ENCODE results near the gene KIFC1. TPM values are rescaled to one million over a fixed set of nuclear protein-coding genes. Genes with fewer than 3 reads are reported as not detected.

KIFC1 gene
- total RNA-seq, 2 experiments from 2014 or later, result 175 to 180 TPM

DNA sequence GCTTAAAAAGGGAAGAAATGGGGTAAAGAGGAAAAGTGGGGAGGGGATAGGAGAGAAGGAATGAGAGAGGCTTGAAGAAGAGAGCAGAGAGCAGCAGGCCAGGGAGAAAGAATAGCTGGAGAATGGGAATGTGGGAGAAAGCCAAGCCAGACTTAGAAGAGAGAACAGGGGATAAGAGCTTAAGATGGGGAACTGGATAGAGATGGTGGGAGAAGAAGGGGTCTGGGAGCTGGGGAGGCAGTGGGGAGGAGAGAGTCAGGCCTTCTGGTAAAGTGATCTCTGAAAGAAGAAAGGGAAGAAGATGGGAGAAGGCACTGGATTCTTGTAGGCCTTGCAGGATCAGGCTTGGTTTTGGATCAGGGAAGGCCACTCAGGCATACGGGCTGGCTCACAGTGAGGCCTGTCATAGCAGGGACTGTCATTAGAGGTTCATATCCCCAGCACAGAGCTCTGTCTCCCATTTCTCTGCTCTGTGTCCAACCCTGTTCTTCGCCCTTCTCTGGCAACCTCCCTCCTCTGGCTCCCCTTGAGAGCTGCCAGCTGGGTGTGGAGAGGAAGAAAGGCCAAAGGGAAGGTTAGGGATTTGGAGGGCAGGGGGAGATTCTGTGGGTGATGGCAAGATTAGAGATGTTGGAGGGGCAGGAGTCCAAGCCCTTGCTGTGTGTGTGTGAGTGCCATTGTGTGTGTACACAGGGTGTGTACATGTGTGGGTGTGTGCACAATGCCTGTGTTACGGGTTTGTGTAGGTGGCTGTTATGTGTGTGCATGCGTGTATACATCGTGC, 37.5 kb downstream of the KIFC1 start:
- H3K36me3 Mint-ChIP-seq (ENCODE audit: low read depth), result peaks cover 10% of the 10 kb centered on the region
- peak overlapping the region; percentile 86 for H3K27ac Mint-ChIP-seq
- no peaks in the 10 kb centered on the region for H3K27me3 Mint-ChIP-seq (ENCODE audit: low read depth)
- ChIA-PET CTCF (interaction anchor here (0.9 to 4.1 kb wide), 10 partner anchors 10 to 151 kb away, joined by 3 to 21 read pairs (median 4); partner anchors contain the start of genes BAK1, CUTA, PFDN6 and SYNGAP1), POLR2A (interaction anchor here (0.7 to 1.3 kb wide), 3 partner anchors 11 to 151 kb away, joined by 3 read pairs; partner anchors contain the start of genes BAK1 and CUTA)
- H3K4me1 Mint-ChIP-seq (ENCODE audit: low read depth), result peaks cover 79% of the 10 kb centered on the region
- H3K4me3 Mint-ChIP-seq, result peak overlapping the region; percentile 84
- ATAC-seq (no peak), DNase-seq (no peak)
- H3K9me3 Mint-ChIP-seq (ENCODE audit: insufficient read depth), result no peaks in the 10 kb centered on the region

DNA sequence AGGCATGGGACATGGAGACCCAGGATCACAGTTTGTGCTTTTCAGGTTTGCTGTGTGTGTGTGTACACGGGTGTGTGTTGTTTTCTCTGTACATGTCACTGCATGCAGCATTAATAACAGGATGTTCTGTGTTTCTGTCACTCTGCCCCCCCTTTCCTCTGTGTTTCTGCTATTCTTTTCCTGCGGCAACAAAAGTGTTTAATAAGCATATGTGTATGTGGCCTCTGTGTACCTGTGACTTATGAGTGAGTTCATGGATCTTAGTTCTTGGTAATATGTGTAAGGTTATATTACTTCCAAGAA, 38.1 kb downstream of the KIFC1 start:
- ChIA-PET CTCF (interaction anchor here (1.0 to 4.1 kb wide), 7 partner anchors 10 to 150 kb away, joined by 3 to 21 read pairs (median 8); partner anchors contain the start of genes BAK1, CUTA, SYNGAP1 and ZBTB22), POLR2A (interaction anchor here (0.9 to 2.2 kb wide), 5 partner anchors 11 to 458 kb away, joined by 3 to 23 read pairs (median 4); partner anchors contain the start of genes B3GALT4, BAK1, CUTA and SYNGAP1)
- Mint-ChIP-seq H3K36me3 (ENCODE audit: low read depth) (peaks cover 10% of the 10 kb centered on the region), H3K4me1 (ENCODE audit: low read depth) (peaks cover 74% of the 10 kb centered on the region), H3K4me3 (peak overlapping the region; percentile 84), H3K9me3 (ENCODE audit: insufficient read depth) (no peaks in the 10 kb centered on the region), H3K27me3 (ENCODE audit: low read depth) (no peaks in the 10 kb centered on the region), H3K27ac (peak overlapping the region; percentile 86)
- DNase-seq (peak; percentile 41), ATAC-seq (no peak)

DNA sequence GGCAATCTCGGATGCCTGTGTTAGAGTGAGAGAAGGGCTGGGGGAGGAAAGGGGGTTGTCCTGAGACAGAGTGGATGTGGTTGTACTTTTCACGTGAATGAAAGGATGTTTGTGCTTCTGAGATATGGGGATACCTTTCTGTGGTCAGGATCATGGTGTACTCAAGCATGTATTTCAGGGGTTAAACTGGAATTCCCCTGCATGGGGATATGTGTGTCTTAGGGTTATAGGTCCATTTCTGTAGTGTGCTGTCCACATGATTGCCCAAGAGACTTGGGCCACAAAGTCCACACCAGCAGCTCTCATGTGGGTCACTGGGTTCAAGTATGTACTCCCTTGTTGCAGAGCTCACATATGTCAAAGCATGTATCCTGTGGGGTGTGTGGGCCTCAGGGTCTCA, 38.7 kb downstream of the KIFC1 start:
- no peaks in the 10 kb centered on the region for H3K9me3 Mint-ChIP-seq (ENCODE audit: insufficient read depth)
- DNase-seq (no peak), ATAC-seq (no peak)
- peaks cover 68% of the 10 kb centered on the region for H3K4me1 Mint-ChIP-seq (ENCODE audit: low read depth)
- peaks cover 13% of the 10 kb centered on the region for H3K36me3 Mint-ChIP-seq (ENCODE audit: low read depth)
- no peaks in the 10 kb centered on the region for H3K27me3 Mint-ChIP-seq (ENCODE audit: low read depth)
- CTCF ChIA-PET, result interaction anchor here (0.8 to 4.1 kb wide), 18 partner anchors 9 to 357 kb away, joined by 3 to 21 read pairs (median 4); partner anchors contain the start of genes BAK1, CUTA, RPS18 and SYNGAP1
- POLR2A ChIA-PET, result interaction anchor here (0.9 to 3.0 kb wide), 13 partner anchors 9 to 458 kb away, joined by 3 to 23 read pairs (median 5); partner anchors contain the start of genes B3GALT4, BAK1, CUTA and SYNGAP1
- H3K4me3 Mint-ChIP-seq, result peak overlapping the region; percentile 84
- peak overlapping the region; percentile 86 for H3K27ac Mint-ChIP-seq

DNA sequence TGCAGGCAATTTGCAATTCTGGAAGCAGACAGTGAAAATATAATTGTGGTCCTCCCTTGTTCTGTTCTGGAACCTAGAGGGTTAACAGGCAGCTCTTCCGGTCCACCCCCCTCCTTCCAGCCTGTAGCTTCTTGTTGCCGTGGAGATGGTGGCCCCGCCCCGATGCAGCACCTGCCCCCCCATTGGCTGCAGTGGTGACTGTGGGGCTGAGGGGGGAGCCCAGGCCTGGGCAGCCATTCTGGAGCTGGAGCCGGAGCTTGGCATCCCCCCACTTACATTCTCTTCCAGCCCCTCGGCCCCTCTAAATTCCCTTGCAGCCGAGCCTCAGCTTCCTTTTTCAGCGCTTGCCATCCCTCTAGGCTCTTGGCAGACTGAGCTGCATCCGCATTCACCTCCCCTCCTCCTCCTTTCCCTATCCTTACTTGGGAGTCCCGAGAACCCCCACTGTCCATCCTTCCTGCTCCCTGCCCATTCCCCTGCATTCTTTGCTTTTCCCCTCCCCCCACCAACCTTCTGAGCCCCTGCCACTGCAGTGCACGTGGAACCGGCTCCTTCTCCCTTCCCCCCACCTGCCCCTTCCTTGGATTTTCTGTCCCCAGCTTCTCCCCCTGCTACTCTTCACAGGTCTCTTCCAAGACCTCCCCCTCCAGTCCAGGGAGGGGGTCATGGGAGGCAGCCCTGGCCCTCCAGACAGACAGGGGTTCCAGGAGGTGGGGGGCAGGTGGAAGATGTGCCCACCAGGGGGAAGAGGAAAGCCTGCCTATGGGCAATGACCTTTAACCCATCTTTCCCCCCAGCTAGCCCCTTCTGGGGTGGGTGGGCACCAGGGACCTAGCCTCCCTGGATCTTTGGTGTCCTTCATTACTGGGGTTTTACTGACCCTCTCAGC, 39.6 kb downstream of the KIFC1 start:
- peak; percentile 93 for DNase-seq
- H3K4me3 Mint-ChIP-seq, result peak overlapping the region; percentile 84
- H3K4me1 Mint-ChIP-seq (ENCODE audit: low read depth), result peaks cover 65% of the 10 kb centered on the region
- POLR2A ChIA-PET, result interaction anchor here (0.5 to 3.0 kb wide), 16 partner anchors 8 to 154 kb away, joined by 3 to 23 read pairs (median 5); partner anchors contain the start of genes B3GALT4, BAK1, CUTA and SYNGAP1
- no peaks in the 10 kb centered on the region for H3K27me3 Mint-ChIP-seq (ENCODE audit: low read depth)
- H3K9me3 Mint-ChIP-seq (ENCODE audit: insufficient read depth), result no peaks in the 10 kb centered on the region
- ATAC-seq, result peak; percentile 67
- peaks cover 15% of the 10 kb centered on the region for H3K36me3 Mint-ChIP-seq (ENCODE audit: low read depth)
- CTCF ChIA-PET, result interaction anchor here (0.8 to 4.1 kb wide), 19 partner anchors 8 to 356 kb away, joined by 3 to 21 read pairs (median 4); partner anchors contain the start of genes BAK1, CUTA, KIFC1 and RPS18
- H3K27ac Mint-ChIP-seq, result peak overlapping the region; percentile 86

DNA sequence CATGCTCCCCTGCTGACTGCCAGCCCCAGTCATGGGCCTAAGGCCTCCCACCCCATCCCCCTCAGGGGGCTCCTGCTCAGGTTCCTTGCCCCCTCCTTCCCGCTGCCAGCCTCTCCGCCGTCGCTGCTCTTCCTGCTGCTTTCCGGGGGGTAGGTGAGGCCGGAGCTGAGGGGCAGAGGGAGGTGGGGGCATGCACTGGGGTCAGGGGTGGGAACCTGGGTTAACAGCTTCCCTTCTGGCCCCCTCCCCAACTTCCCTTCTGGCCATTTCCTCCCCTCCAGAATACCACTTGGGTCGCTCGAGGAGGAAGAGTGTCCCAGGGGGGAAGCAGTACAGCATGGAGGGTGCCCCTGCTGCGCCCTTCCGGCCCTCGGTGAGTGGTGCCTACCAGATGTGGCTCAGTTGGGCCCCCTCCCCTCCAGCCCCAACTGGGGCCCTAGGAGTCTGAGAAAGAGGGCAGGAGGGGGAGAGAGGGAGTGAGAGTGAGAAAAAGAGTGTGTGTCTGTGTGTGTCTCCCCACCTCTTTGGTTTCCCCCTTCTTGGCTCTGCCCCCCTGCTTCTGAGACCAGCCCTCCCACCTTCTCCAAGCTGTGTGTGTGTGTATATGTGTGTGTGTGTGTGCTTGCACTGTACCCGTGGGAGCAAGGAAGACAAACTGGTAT, 40.4 kb downstream of the KIFC1 start:
- Mint-ChIP-seq H3K4me1 (ENCODE audit: low read depth) (peaks cover 60% of the 10 kb centered on the region), H3K9me3 (ENCODE audit: insufficient read depth) (no peaks in the 10 kb centered on the region), H3K27ac (peak overlapping the region; percentile 86), H3K36me3 (ENCODE audit: low read depth) (peaks cover 20% of the 10 kb centered on the region), H3K4me3 (peak overlapping the region; percentile 84), H3K27me3 (ENCODE audit: low read depth) (no peaks in the 10 kb centered on the region)
- ATAC-seq (no peak), DNase-seq (no peak)
- ChIA-PET POLR2A (interaction anchor here (0.6 to 3.0 kb wide), 5 partner anchors 13 to 580 kb away, joined by 3 to 23 read pairs (median 10); partner anchors contain the start of genes CUTA, SYNGAP1 and ZBTB9), CTCF (interaction anchor here (1.0 to 2.9 kb wide), 3 partner anchors 18 to 41 kb away, joined by 3 to 9 read pairs (median 8); partner anchors contain the start of gene KIFC1)

DNA sequence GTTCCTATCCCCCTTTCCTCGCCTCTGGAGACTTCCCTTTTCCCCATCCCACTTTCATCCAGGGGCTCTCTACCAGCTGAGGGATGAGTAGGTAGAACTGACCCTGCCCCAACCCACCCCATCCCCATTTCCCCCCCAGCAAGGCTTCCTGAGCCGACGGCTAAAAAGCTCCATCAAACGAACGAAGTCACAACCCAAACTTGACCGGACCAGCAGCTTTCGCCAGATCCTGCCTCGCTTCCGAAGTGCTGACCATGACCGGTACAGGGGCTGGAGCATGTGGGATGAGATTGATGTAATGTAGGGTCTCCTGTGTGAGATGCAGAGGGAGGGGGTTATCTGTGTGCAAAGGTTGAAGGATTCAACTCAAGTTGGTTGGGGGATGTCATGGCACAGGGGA, 40.9 kb downstream of the KIFC1 start:
- POLR2A ChIA-PET, result interaction anchor here (0.6 to 3.0 kb wide), 2 partner anchors 22 to 580 kb away, joined by 3 to 14 read pairs; partner anchors contain the start of gene ZBTB9
- ATAC-seq, result no peak
- Mint-ChIP-seq H3K36me3 (ENCODE audit: low read depth) (peaks cover 25% of the 10 kb centered on the region), H3K9me3 (ENCODE audit: insufficient read depth) (no peaks in the 10 kb centered on the region), H3K27ac (peak overlapping the region; percentile 86), H3K4me3 (peak overlapping the region; percentile 84), H3K27me3 (ENCODE audit: low read depth) (no peaks in the 10 kb centered on the region), H3K4me1 (ENCODE audit: low read depth) (peaks cover 55% of the 10 kb centered on the region)
- DNase-seq, result no peak
- CTCF ChIA-PET, result no interaction called here

DNA sequence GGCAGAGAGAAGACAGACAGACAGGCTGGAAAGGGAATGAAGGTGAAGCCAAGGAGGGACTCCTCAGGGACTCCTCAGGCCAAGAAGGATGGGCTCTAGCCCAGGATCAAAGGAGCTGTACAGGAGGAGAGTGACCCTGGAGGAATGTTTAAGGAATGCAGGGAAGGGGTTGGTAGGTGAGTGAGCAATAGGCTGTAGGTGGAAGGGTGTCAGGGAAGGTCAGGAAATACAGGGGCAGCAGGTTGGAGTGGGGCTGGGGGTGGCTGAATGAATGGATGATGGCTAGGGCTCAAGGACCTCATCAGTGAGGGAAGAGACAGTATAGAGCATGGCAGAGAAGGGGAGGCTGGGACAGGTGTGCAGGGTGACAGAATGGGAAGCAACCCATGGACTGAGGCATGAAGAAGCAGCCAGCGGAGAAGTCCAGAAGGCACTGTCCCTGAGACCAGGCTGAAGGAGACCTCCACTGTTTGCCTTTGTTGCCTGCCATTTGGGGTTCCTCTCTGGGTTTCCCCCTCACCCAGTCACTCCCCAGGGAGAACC, 41.4 kb downstream of the KIFC1 start:
- ATAC-seq (no peak), DNase-seq (no peak)
- H3K27ac Mint-ChIP-seq, result peak overlapping the region; percentile 83
- H3K36me3 Mint-ChIP-seq (ENCODE audit: low read depth), result peaks cover 26% of the 10 kb centered on the region
- H3K4me3 Mint-ChIP-seq, result peak overlapping the region; percentile 84
- no peaks in the 10 kb centered on the region for H3K9me3 Mint-ChIP-seq (ENCODE audit: insufficient read depth)
- ChIA-PET POLR2A (interaction anchor here (3.0 kb wide), 1 partner anchor 21 kb away, joined by 14 read pairs; the partner anchor contains the start of gene ZBTB9), CTCF (no interaction called here)
- H3K27me3 Mint-ChIP-seq (ENCODE audit: low read depth), result no peaks in the 10 kb centered on the region
- H3K4me1 Mint-ChIP-seq (ENCODE audit: low read depth), result peaks cover 54% of the 10 kb centered on the region

DNA sequence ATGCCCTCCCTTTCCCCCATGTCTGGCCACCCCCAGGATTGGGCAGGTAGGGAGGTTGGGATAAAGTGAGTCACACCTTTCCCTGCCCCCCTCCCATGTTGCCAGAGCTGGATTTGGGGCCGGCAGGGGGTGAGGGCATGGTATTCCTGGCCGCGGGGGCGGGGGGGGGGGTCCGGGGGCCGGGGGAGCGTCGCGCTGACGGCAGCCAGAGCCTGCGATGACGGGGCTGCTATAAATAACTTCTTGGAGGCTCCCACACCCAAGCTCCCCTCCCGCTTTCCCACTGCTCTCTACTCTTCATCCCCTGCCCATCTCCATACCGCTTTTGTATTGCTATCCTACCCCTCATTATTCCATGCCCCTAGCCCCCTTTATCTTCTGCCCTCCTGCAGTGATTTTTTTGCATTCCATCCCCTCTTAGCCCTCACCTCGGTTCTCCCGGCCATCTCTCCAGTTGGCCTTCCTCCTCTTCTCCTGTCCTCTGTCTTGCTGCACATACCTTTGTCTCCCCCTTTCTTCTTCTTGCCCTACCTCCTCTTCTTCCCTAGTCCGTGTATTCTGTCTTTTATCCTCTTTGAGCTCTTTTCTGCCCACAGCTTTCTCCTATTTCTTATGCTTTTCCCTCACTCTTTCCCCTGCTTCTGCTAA, 42.0 kb downstream of the KIFC1 start:
- CTCF ChIA-PET, result interaction anchor here (0.7 kb wide), 1 partner anchor 43 kb away, joined by 3 read pairs; no protein-coding TSS in a partner anchor
- ATAC-seq (no peak), DNase-seq (no peak)
- no peaks in the 10 kb centered on the region for H3K27me3 Mint-ChIP-seq (ENCODE audit: low read depth)
- H3K4me3 Mint-ChIP-seq, result no peak overlapping the region
- POLR2A ChIA-PET, result no interaction called here
- H3K27ac Mint-ChIP-seq, result peak overlapping the region; percentile 5
- H3K9me3 Mint-ChIP-seq (ENCODE audit: insufficient read depth), result no peaks in the 10 kb centered on the region
- H3K36me3 Mint-ChIP-seq (ENCODE audit: low read depth), result peaks cover 32% of the 10 kb centered on the region
- peaks cover 48% of the 10 kb centered on the region for H3K4me1 Mint-ChIP-seq (ENCODE audit: low read depth)

DNA sequence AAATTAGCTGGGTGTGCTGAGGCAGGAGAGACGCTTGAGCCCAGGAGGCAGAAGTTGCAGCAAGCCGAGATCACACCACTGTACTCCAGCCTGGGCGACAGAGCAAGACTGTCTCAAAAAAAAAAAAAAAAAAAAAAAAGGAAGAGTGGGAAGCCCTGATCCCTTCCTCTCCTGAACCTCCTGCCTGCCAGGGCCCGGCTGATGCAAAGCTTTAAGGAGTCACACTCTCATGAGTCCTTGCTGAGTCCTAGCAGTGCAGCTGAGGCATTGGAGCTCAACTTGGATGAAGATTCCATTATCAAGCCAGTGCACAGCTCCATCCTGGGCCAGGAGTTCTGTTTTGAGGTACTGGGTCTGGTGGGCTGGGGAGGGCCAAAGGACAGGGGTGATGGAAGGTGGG, 43.3 kb downstream of the KIFC1 start:
- peaks cover 35% of the 10 kb centered on the region for H3K4me1 Mint-ChIP-seq (ENCODE audit: low read depth)
- H3K27me3 Mint-ChIP-seq (ENCODE audit: low read depth), result no peaks in the 10 kb centered on the region
- H3K36me3 Mint-ChIP-seq (ENCODE audit: low read depth), result peaks cover 37% of the 10 kb centered on the region
- H3K27ac Mint-ChIP-seq, result no peak overlapping the region
- ChIA-PET CTCF (interaction anchor here (1.1 kb wide), 1 partner anchor 19 kb away, joined by 3 read pairs; the partner anchor contains the start of gene ZBTB9), POLR2A (interaction anchor here (0.6 kb wide), 1 partner anchor 12 kb away, joined by 3 read pairs; no protein-coding TSS in a partner anchor)
- ATAC-seq (no peak), DNase-seq (no peak)
- H3K9me3 Mint-ChIP-seq (ENCODE audit: insufficient read depth), result no peaks in the 10 kb centered on the region
- H3K4me3 Mint-ChIP-seq, result no peak overlapping the region

DNA sequence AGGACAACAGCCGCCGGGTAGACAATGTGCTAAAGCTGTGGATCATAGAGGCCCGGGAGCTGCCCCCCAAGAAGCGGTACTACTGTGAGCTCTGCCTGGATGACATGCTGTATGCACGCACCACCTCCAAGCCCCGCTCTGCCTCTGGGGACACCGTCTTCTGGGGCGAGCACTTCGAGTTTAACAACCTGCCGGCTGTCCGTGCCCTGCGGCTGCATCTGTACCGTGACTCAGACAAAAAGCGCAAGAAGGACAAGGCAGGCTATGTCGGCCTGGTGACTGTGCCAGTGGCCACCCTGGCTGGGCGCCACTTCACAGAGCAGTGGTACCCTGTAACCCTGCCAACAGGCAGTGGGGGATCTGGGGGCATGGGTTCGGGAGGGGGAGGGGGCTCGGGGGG, 46.0 kb downstream of the KIFC1 start:
- DNase-seq (no peak), ATAC-seq (no peak)
- POLR2A ChIA-PET, result no interaction called here
- Mint-ChIP-seq H3K4me3 (no peak overlapping the region), H3K36me3 (ENCODE audit: low read depth) (peaks cover 43% of the 10 kb centered on the region), H3K27me3 (ENCODE audit: low read depth) (no peaks in the 10 kb centered on the region), H3K9me3 (ENCODE audit: insufficient read depth) (no peaks in the 10 kb centered on the region), H3K27ac (no peak overlapping the region), H3K4me1 (ENCODE audit: low read depth) (peaks cover 12% of the 10 kb centered on the region)
- CTCF ChIA-PET, result no interaction called here

All from activated CD8-positive, alpha-beta T cell treated with anti-CD3 and anti-CD28 coated beads, Interleukin-2, amount 10 ng/mL, durations not matched to agents 7 days and 5 days (primary cell).